Adipose tissue (tissue), 3 donors: ENCODE results near the gene ZNF701. TPM values are rescaled to one million over a fixed set of nuclear protein-coding genes. Genes with fewer than 3 reads are reported as not detected.
"Not testable (repeated sequence)": the region's sequence is repeated elsewhere in the genome, so short reads cannot be mapped to it uniquely, and the experiment has no call there.

Source experiments
- H3K27ac ChIP-seq: one replicate; pipeline ENCODE4 v1.5.1; 2013; ENCODE audit warnings: low read depth, low read length
- WGBS, 3 donors: extraction: QIAGEN DNeasy Blood & Tissue Kit; methylation state at CpG; one replicate each; pipeline ENCODE4 v1.1.7; 2013; 5-methylcytosine and 5-hydroxymethylcytosine counted together
- polyA plus RNA-seq, 3 donors: library from polyadenylated mRNA; stranded (reverse); fragments of 200-250 nt; gene quantifications; one replicate each; pipeline ENCODE4 v1.2.3, GENCODE V29; 2013
- donor health status: healthy with polysubstance abuse.
- donor health status: Bipolar disorder and iron deficiency.
- donor health status: healthy.

The ZNF701 gene
- polyA plus RNA-seq: 1 to 10 TPM; 2.5 to 9.0 (median 2.9) TPM

DNA sequence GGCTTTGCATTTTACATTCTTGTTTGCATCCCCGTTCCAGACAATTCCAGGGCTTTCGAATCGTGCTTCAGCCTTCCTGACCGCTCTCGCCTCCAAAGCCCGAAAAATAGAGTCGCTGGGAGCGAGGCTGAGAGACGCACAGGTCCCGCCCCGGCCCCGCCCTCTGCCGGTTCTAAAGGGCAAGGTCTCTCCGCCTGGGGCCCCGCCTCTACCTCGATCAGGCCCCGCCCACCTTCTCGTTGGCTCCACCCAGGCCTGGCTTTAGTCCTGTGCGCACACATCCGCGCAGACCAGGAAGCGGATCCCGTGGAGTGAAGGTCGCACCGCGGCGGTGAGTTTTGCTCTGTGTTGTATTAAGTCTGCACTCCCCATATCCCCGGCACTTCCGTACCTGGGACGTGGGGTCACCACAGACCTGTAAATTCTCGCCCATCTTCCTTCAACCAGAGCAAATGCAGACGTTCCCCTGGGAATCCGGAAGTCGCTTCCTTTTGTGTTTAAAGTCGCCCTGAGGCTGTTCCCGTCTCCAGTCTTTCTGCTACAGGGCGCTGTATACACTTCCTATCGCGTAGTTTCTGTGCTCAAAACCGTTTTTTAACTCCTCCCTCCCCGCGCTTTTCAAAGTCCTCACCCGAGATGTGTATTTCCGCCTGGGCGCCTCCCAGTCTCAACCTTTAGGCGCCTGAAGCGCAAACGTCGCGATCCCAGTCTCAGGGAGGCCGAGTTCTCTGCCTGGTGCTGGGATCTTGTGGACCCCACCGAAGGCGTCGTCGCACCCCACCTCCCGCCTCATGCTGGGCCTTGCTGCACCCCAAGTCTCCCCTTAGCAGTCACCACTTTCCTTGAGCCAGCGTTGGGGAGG lies at the start of gene ZNF701:
Gene ZNF701 (plus strand): TSS at position 288 of the 862 bp plus-strand sequence. CDS start 3,861 bp downstream, outside the sequence.
- 0 to 1% (median 0%) methylated on average over 57 of the region's 57 CpGs for WGBS, 3 donors
- no peak within 1 kb of the TSS for H3K27ac ChIP-seq

DNA sequence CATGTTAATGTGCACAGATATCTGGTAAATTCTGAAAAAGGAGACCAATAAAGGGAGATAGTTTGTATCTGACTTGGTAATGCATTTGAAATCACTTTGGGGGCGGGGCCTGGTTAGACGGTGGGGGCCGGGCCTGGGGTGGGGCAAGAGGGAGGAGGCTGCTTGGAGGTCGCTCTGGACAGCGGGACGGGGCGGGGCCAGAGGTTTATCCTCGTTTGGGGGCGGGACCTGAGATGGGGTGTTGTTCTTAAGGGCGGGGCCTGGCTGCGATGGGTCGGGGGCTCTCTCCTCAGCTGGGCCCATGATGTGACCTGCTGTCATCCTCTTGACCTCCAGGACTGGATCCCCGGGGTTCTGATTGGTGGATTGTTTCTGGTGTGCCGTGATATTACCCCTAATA lies 47.5 kb upstream of the ZNF701 start:
- no peak overlapping the region for H3K27ac ChIP-seq
- whole genome bisulfite sequencing, 3 donors: 73 to 86% (median 86%) methylated on average over 14 of the region's 14 CpGs

DNA sequence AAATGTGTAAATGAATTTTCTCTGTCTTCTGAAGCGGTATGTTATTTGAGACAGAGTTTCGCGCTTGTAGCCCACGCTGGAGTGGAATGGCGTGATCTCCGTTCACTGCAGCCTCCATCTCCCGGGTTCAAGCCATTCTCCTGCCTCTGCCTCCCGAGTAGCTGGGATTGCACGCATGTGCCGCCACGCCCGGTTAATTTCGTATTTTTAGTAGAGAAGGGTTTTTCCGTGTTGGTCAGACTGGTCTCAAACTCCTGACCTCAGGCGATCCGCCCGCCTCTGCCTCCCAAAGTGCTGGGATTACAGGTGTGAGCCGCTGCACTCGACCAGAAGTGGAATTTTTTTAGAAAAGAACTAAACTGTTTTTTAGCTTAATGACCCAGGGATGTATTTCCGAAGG lies 46.0 kb upstream of the ZNF701 start:
- WGBS, 3 donors: 87 to 94% (median 90%) methylated on average over 20 of the region's 20 CpGs
- no peak overlapping the region for H3K27ac ChIP-seq

DNA sequence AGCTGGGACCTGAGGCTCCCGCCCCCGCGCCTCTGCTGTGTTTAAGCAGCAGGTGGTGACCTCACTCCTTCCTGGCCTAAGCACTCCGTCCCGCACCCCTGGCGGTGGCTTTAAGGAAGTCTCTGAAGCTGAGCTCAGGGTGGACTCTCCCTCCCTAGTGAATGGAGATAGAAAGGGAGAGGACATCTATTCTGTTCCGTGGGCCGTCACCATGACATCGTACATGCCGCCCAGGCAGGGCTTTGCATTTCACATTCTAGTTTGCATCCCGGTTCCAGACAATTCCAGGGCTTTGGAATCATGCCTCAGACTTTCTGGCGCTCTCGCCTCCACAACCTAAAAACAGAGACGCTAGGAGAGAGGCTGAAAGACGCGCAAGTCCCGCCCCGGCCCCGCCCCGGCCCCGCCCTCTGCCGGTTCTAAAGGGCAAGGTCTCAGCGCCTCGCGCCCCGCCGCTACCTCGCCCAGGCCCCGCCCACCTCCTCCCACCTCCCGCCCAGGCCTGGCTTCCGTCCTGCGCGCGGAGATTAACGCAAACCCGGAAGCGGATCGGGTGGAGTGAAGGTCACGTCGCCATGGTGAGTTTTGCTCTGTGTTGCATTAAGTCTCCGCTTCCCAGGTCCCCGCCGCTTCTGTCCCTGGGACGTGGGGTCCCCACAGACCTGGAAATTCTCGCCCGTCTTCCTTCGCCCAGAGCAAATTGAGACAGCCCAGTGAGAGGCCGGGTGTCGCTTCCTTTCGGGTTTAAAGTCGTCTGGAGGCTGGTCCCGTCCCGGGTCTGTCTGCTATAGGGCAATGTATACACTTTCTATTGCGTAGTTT lies 42.7 kb upstream of the ZNF701 start, which contains the start of gene ZNF808:
Gene ZNF808 (plus strand): TSS at position 535 of the 822 bp plus-strand sequence. CDS start 15,617 bp downstream, outside the sequence.
- WGBS, 3 donors: 0 to 1% (median 0%) methylated on average over 52 to 54 of the region's 54 CpGs
- peak within 1 kb of the TSS; percentile 53 for H3K27ac ChIP-seq

DNA sequence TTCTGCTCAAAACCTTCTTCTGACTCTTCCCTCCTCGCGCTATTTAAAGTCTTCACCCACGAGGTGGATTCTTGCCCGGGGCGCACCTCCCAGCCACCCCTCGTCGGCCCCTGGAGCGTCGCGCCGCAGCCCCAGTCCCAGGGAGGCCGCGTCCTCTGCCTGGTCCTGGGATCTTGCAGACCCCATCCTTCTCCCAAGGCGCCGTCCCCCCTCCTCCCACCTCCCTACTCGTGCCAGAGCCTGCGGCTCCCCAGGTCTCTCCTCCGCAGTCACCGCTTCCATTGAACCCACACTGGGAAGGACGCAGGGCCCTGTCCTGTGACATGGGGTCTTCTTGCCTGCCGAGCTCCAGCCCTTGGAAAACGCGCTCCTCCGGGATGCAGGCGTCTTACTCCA lies 42.1 kb upstream of the ZNF701 start:
- peak overlapping the region; percentile 53 for H3K27ac ChIP-seq
- WGBS, 3 donors: 2 to 3% (median 2%) methylated on average over 25 of the region's 25 CpGs

DNA sequence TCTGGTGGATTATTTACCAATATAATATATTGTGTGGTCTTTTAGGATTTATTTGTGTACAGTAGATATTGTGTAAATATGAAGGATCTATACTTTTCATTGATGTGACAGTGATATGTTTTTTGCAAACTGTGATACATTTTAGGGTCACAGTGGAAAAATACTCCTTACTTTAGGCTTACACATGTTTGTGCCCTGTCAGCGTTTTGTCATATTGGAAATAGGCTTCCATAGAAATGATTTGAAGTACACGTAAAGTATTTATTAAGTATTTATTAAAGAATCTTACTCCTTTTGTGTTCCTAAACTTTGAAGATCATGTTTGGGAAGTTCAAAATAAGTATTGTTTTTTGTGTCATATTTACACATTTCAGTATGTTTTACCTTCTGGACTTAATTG lies 37.6 kb upstream of the ZNF701 start:
- no peak overlapping the region for H3K27ac ChIP-seq
- WGBS, 3 donors: 88 to 98% (median 94%) methylated on average over 2 of the region's 2 CpGs

DNA sequence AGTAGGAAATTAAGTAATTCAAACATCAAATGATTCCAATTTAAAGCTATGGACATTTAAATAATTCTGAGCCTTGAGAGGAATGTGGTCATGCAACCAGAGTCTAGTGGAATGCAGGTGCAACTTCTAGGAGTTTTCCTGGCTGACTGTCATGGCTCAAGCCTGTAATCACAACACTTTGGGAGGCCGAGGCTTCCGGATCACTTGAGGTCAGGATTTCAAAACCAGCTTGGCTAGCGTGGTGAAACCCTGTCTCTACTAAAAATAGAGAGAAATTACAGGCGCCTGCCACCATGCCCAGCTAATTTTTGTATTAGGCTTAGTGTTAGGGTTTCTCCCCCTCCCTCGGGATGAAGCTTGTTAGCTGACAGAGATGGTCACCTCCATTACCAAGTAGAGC lies 36.2 kb upstream of the ZNF701 start:
- 49 to 82% (median 58%) methylated on average over 5 of the region's 5 CpGs for WGBS, 3 donors
- no peak overlapping the region for H3K27ac ChIP-seq

DNA sequence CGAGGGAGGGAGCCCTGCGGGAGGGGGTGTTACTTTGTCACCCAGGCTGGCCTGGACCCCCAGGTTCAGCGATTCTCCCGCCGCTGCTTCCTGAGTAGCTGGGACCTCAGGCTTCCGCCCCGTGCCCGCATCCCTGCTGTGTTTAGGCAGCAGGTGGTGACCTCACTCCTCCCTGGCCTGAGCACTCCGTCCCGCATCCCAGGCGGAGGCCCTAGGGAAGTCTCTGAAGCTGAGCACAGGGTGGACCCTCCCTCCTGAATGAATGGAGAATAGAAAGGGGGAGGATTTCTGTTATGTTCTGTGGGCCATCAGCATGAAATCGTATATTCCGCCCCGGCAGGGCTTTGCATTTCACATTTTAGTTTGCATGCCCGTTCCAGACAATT lies 34.7 kb upstream of the ZNF701 start:
- not testable (repeated sequence) for H3K27ac ChIP-seq
- WGBS, 3 donors: 3 to 19% (median 5%) methylated on average over 14 to 15 of the region's 15 CpGs

DNA sequence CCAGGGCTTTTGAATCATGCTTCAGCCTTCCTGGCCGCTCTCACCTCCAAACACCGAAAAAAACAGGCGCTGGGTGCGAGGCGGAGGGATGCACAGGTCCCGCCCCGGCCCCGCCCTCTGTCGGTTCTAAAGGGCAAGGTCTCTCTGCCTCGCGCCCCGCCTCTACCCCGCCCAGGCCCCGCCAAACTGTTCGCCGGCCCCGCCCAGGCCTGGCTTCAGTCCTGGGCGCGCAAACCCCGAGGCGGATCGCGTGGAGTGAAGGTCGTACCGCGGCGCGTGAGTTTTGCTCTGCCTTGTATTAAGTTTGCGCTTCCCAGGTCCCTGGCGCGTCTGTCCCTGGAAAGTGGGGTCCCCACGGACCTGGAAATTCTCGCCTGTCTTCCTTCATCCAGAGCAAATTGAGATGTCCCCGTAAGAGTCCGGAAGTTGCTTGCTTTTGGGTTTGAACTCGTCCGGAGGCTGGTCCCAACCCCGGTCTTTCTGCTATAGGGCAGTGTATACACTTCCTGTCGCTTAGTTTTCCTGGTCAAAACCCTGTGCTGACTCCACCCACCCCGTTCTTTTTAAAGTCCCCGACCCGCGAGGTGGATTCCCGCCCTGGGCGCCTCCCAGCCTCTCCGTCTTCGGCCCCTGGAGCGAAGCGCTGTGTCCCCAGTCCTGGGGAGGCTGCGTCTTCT lies 34.2 kb upstream of the ZNF701 start:
- 2 to 13% (median 4%) methylated on average over 50 of the region's 50 CpGs for WGBS, 3 donors

DNA sequence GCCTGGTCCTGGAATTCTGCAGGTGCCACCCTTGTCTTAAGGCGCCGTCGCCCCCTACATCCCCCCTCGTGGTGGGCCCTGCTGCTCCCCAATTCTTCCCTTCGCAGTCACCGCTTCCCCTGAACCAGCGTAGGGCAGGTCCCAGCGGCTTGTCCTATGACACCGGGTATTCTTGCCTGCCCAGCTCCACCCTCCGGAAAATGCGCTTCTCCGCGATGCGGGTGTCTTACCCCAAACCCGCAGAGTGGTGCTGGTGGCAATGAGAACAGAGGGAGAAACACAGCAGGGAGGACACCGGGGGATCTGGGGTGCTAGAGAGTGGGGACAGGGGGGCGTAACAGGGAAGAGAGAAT lies 33.7 kb upstream of the ZNF701 start:
- no peak overlapping the region for H3K27ac ChIP-seq
- WGBS, 3 donors: 5 to 25% (median 9%) methylated on average over 17 of the region's 17 CpGs

More for the DNA sequence above, 34.2 kb upstream of the ZNF701 start:
- no peak overlapping the region for H3K27ac ChIP-seq

DNA sequence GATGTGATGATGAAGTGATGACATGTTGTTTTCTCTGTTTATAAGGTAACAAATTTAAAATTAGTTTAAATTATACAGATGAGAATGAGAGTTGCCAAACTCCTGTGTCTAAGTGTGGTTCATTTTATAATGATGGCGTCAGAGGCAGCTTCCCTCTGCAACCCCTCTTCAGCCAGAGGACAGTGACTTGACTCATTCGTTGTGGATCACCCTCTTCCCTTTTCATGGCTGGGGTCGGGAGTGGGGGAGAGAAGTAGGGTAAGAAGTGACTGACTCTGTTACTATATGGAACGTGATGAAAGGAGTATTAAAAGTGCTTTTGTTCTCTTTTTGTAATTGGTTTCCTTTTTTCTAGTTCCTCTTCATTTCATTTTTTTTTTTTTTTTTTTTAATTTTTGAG lies 31.3 kb upstream of the ZNF701 start:
- WGBS, 3 donors: 42 to 85% (median 64%) methylated on average over 2 to 4 of the region's 4 CpGs
- not testable (repeated sequence) for H3K27ac ChIP-seq

DNA sequence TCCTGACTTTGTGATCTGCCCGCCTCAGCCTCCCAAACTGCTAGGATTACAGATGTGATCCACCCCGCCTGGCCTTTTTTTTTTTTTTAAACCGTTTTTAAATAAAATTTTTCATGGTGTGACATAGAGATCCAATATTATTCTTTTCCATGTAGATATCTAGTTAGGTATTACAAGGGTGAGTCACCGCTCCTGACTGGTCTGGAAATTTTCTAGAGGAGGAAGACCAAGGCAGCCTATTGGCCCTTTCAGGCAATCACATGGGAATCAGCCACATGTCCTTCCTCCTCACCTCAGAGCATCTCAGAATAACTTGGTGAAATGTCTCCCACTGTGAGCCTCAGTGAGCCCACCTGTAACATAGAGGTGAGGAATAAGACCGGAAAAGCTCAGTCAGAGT lies 28.9 kb upstream of the ZNF701 start:
- WGBS, 3 donors: 90 to 96% (median 94%) methylated on average over 5 of the region's 5 CpGs
- not testable (repeated sequence) for H3K27ac ChIP-seq

DNA sequence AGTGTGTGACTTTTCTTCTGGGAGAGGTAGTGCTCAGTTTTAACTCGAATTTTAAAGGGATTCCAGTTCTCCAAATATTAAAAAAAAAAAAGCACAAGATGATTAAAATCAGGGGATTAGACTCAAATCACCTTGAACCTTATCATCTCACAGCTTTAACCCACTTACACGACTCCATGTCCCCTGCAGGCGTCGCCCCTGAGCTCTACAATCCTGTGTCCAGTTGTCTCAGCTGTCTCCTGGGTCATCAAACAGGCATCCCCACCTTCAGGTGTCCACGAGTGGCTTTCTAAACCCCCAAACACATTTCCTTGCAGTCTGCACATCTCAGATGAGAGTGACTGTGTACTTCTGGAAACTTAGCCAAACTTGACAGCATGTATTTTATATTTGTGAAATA lies 28.5 kb upstream of the ZNF701 start:
- WGBS, 3 donors: 88 to 90% (median 89%) methylated on average over 5 of the region's 5 CpGs
- H3K27ac ChIP-seq: no peak overlapping the region

DNA sequence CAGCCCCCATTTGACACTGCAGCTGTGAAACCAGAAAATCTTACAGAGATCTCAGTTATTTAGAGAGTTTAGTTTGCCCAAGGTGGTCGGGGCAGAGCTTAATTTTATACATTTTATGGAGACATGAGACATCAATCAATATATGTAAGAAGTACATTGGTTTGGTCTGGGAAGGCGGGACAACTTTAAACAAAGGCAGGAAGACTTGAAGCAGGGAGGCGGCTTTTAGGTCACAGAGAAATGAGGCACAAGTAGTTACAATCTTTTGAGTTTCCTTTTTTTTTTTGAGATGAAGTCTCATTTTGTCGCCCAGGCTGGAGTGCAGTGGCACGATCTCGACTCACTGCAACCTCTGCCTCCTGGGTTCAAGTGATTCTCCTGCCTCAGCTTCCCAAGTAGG lies 27.5 kb upstream of the ZNF701 start:
- H3K27ac ChIP-seq: not testable (repeated sequence)
- 78 to 79% (median 78%) methylated on average over 6 of the region's 6 CpGs for WGBS, 3 donors

DNA sequence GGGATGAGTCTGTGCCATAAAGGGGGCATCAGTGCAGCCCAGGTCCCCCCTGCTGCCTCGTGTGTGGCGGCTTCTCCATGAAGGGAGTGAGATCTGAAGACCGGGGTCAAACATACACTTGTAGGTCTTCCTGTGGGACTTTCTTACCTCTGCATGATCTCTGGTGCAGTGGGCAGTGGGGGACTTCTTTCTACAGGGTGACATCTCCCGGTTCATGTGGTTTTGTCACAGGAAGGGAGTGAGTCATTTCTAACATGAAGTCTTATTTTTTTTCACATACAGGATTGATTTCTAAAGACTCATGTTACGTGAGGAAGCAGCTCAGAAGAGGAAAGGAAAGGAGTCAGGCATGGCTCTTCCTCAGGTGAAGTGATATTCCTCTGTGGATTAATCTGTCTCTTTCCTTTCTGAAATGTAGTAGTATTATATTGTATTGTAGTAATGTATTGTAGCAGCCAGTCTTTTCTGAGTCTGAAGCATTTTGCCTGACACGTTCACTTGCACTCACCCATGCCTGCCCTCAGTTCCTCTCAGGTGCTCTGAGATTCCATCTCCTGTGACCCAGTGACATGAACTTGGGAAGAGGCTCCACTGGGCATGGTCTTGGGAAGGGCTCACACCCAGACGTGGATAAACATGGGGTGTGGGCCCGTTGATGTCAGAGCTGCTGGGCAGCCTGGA lies 27.0 kb upstream of the ZNF701 start:
- H3K27ac ChIP-seq: no peak overlapping the region
- WGBS, 3 donors: 60 to 81% (median 74%) methylated on average over 7 to 8 of the region's 8 CpGs

DNA sequence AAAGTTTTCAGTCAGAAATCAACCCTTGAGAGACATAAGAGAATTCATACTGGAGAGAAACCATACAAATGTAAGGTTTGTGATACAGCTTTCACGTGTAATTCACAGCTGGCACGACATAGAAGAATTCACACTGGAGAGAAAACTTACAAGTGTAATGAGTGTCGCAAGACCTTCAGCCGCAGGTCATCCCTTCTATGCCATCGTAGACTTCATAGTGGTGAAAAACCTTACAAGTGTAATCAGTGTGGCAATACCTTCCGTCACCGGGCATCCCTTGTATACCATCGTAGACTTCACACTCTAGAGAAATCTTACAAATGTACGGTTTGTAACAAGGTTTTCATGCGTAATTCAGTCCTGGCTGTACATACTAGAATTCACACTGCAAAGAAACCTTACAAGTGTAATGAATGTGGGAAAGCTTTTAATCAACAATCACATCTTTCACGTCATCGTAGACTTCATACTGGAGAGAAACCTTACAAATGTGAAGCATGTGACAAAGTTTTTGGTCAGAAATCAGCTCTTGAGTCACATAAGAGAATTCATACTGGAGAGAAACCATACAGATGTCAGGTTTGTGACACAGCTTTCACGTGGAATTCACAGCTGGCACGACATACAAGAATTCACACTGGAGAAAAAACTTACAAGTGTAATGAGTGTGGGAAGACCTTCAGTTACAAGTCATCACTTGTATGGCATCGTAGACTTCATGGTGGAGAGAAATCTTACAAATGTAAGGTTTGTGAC lies 15.7 kb upstream of the ZNF701 start:
- WGBS, 3 donors: 98% methylated on average over 15 of the region's 15 CpGs
- H3K27ac ChIP-seq: no peak overlapping the region

DNA sequence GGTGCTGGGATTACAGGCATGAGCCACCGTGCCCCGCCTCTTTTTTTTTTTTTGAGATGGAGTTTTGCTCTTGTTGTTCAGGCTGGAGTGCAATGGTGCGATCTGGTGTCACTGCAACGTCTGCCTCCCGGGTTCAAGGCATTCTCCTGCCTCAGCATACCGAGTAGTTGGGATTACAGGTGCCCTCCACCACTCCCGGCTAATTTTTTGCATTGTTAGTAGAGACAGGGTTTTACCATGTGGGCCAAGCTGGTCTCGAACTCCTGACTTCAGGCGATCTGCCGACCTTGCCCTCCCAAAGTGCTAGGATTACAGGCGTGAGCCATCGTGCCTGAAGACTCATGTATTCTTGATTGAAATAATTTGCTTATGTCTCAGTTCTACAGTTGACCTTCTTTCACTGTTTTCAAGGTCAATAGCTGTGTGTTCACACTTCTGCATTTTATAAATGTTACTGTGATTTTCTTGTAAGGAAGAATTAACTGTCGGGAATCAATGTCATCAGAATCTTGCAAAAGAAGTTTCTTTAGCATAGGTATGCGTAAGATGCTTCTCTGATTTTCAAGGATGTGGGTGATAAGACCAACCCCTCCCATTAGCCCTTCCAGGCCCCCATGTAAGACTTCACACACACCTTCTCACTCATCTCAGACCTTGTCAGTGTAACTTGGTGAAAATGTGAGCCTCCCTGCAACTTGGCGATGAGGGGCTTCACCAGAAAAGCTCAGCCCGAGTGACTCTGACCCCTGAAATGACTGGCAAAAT lies 12.7 kb upstream of the ZNF701 start:
- 95 to 98% (median 97%) methylated on average over 16 of the region's 16 CpGs for WGBS, 3 donors
- H3K27ac ChIP-seq: no peak overlapping the region
